ENCODE results near the gene TNFSF15.

DNA sequence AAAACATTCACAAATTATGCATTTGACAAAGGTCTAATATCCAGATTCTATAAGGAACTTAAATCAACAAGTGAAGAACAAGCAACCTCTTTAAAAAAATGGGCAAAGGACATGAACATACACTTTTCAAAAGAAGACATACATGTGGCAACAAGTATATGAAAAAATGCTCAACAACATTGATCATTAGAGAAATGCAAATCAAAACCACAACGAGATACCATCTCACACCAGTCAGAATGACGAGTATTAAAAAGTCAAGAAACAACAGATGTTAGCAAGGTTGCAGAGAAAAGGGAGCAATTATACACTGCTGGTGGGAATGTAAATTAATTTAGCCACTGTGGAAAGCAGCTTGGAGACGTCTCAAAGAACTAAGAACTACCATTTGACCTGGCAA is 38.9 kb upstream of the TNFSF15 start:
- TF ChIP-seq, protein P1, sequence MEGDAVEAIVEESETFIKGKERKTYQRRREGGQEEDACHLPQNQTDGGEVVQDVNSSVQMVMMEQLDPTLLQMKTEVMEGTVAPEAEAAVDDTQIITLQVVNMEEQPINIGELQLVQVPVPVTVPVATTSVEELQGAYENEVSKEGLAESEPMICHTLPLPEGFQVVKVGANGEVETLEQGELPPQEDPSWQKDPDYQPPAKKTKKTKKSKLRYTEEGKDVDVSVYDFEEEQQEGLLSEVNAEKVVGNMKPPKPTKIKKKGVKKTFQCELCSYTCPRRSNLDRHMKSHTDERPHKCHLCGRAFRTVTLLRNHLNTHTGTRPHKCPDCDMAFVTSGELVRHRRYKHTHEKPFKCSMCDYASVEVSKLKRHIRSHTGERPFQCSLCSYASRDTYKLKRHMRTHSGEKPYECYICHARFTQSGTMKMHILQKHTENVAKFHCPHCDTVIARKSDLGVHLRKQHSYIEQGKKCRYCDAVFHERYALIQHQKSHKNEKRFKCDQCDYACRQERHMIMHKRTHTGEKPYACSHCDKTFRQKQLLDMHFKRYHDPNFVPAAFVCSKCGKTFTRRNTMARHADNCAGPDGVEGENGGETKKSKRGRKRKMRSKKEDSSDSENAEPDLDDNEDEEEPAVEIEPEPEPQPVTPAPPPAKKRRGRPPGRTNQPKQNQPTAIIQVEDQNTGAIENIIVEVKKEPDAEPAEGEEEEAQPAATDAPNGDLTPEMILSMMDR (IDR thresholded peaks at IDR 0.05; ENCODE audit: insufficient read depth, low read length, poor library complexity, severe bottlenecking), result no peak
- no peak for TF ChIP-seq EZH2phosphoT487 (conservative IDR thresholded peaks at IDR 0.05; ENCODE audit: low read length)
